ENCODE measurements around the gene ITGA3. TPM values are rescaled to one million over a fixed set of nuclear protein-coding genes. Genes with fewer than 3 reads are reported as not detected.

ITGA3 gene
- total RNA-seq, 5 donors from 2014 or later (not counting 1 experiment from before 2014, with no cell fraction given) = 8.5 to 20.0 (median 14.8) TPM

DNA sequence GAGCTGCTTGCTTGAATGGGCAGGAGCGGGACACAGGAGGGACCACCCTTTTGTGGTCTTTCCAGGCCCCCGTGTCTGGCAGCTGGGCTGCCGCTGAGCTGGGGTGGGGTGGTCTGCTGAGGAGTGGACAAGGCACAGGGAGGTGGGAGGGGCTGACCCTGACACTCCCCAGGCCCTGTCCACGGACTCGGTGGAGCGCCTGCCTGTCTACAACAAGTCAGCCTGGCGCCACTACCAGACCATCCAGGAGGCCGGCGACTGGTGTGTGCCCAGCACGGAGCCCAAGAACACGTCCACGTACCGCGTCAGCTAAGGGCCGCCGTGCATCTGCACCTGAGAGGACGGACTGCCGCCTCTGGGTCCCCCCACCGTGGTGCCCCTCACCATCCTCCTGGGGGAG is 53.9 kb downstream of the ITGA3 start:
- Histone ChIP-seq H3K36me3 (ENCODE audit: control insufficient read depth in 2 of 2, extremely low read depth in 1 of 2, insufficient read depth in 1 of 2, low read length in 1 of 2) (peaks cover 10 to 39% of the 10 kb centered on the region in 2 donors), H3K4me3 (ENCODE audit: control insufficient read depth in 1 of 2, extremely low read depth in 1 of 2, low read length in 1 of 2) (no peak overlapping the region), H3K9me3 (no peaks in the 10 kb centered on the region), H3K27me3 (replicated peaks in 1 of 2; ENCODE audit: control insufficient read depth in 2 of 2, extremely low read depth in 1 of 2, insufficient read depth in 2 of 2, low read length in 1 of 2) (peaks cover 0 to 12% of the 10 kb centered on the region in 2 experiments), H3K27ac (ENCODE audit: low read length) (no peak overlapping the region), H3K4me1 (ENCODE audit: control insufficient read depth in 1 of 2, extremely low read depth in 1 of 2, insufficient read depth in 2 of 2, low read length in 2 of 2) (peaks cover 0 to 2% of the 10 kb centered on the region in 2 experiments)
- H3K27me3 Mint-ChIP-seq = peaks cover 0 to 3% of the 10 kb centered on the region in 2 donors
- CTCF ChIA-PET = no interaction called here
- no peak overlapping the region for H3K27ac Mint-ChIP-seq
- no peak overlapping the region for H3K4me3 Mint-ChIP-seq
- 93% methylated on average over 18 of the region's 19 CpGs for WGBS (ENCODE audit: insufficient coverage)
- H3K4me1 Mint-ChIP-seq = peaks cover 0 to 2% (median under 1%) of the 10 kb centered on the region in 3 donors
- H3K36me3 Mint-ChIP-seq = peaks cover 14% of the 10 kb centered on the region
- ATAC-seq (replicated peaks in 1 of 4) = no peak
- no peaks in the 10 kb centered on the region for H3K9me3 Mint-ChIP-seq
- POLR2A ChIA-PET = no interaction called here
- DNase-seq = no peak

- no peak overlapping the region for H3K4me3 ChIP-seq (ENCODE audit: control insufficient read depth in 1 of 2, extremely low read depth in 1 of 2, low read length in 1 of 2)
- Mint-ChIP-seq H3K27me3 (peaks cover 5 to 11% of the 10 kb centered on the region in 2 donors), H3K27ac (no peak overlapping the region), H3K4me3 (no peak overlapping the region), H3K36me3 (peaks cover 14% of the 10 kb centered on the region), H3K4me1 (peaks cover 4 to 8% (median 7%) of the 10 kb centered on the region in 3 donors), H3K9me3 (no peaks in the 10 kb centered on the region)
- peaks cover 0 to 20% of the 10 kb centered on the region in 2 experiments for H3K27me3 ChIP-seq (replicated peaks in 1 of 2; ENCODE audit: control insufficient read depth in 2 of 2, extremely low read depth in 1 of 2, insufficient read depth in 2 of 2, low read length in 1 of 2)
- H3K9me3 ChIP-seq = no peaks in the 10 kb centered on the region
- ChIA-PET POLR2A (no interaction called here), CTCF (no interaction called here)
- no peaks in the 10 kb centered on the region for H3K4me1 ChIP-seq (ENCODE audit: control insufficient read depth in 1 of 2, extremely low read depth in 1 of 2, insufficient read depth in 2 of 2, low read length in 2 of 2)
- no peak for DNase-seq
- no peak for ATAC-seq (replicated peaks in 1 of 4)
- no peak overlapping the region for H3K27ac ChIP-seq (ENCODE audit: low read length)
- 96% methylated on average over 16 of the region's 19 CpGs for WGBS (ENCODE audit: insufficient coverage)
- H3K36me3 ChIP-seq (ENCODE audit: control insufficient read depth in 2 of 2, extremely low read depth in 1 of 2, insufficient read depth in 1 of 2, low read length in 1 of 2) = peaks cover 8 to 33% of the 10 kb centered on the region in 2 donors
These were observed 54.9 kb downstream of the ITGA3 start for GRCh38 chr17:50110591-50111349.

- no peak overlapping the region for H3K4me3 ChIP-seq (ENCODE audit: control insufficient read depth in 1 of 2, extremely low read depth in 1 of 2, low read length in 1 of 2)
- peaks cover 0 to 5% of the 10 kb centered on the region in 2 experiments for H3K4me1 ChIP-seq (ENCODE audit: control insufficient read depth in 1 of 2, extremely low read depth in 1 of 2, insufficient read depth in 2 of 2, low read length in 2 of 2)
- Mint-ChIP-seq H3K27me3 (peaks cover 10 to 23% of the 10 kb centered on the region in 2 donors), H3K36me3 (peaks cover 10% of the 10 kb centered on the region), H3K27ac (no peak overlapping the region), H3K4me3 (no peak overlapping the region), H3K9me3 (no peaks in the 10 kb centered on the region), H3K4me1 (peaks cover 7 to 11% (median 8%) of the 10 kb centered on the region in 3 donors)
- DNase-seq = no peak
- no peak for ATAC-seq (replicated peaks in 1 of 4)
- 80% methylated on average over 8 of the region's 14 CpGs for WGBS (ENCODE audit: insufficient coverage)
- no peaks in the 10 kb centered on the region for H3K9me3 ChIP-seq
- H3K27ac ChIP-seq (ENCODE audit: low read length) = no peak overlapping the region
- H3K36me3 ChIP-seq (ENCODE audit: control insufficient read depth in 2 of 2, extremely low read depth in 1 of 2, insufficient read depth in 1 of 2, low read length in 1 of 2) = peaks cover 8 to 26% of the 10 kb centered on the region in 2 donors
- ChIA-PET POLR2A (no interaction called here), CTCF (interaction anchor here in 1 of 2 donors (0.5 kb wide), 1 partner anchor 1980 kb away, joined by 3 read pairs; no protein-coding TSS in a partner anchor)
- peaks cover 0 to 32% of the 10 kb centered on the region in 2 experiments for H3K27me3 ChIP-seq (replicated peaks in 1 of 2; ENCODE audit: control insufficient read depth in 2 of 2, extremely low read depth in 1 of 2, insufficient read depth in 2 of 2, low read length in 1 of 2)
These were observed 56.1 kb downstream of the ITGA3 start for GRCh38 chr17:50111673-50112655.

DNA sequence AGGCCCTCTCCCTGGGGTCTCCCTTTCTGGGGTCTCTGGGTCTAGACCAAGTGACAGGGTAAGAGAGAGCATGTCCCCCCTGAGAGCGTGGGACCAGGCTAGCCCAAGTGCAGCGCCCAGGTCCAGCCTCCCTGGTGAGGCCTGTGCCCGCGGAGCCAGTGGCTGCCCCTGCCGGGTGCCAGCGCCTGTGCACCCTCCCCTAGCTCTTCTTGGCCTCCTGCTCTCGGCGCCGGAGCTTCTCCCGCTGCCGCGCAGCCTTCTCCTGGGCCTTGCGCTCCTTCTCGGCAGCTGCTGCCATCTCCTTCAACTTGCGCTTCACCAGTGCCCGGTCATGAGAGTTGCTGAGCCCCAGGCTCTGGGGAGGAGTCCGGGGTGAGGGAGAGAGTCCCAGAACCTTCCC is 56.8 kb downstream of the ITGA3 start:
- Mint-ChIP-seq H3K27me3 (peaks cover 14 to 26% of the 10 kb centered on the region in 2 donors), H3K9me3 (no peaks in the 10 kb centered on the region), H3K4me3 (no peak overlapping the region), H3K27ac (no peak overlapping the region), H3K36me3 (peaks cover 6% of the 10 kb centered on the region), H3K4me1 (peaks cover 8 to 14% (median 10%) of the 10 kb centered on the region in 3 donors)
- Histone ChIP-seq H3K4me3 (ENCODE audit: control insufficient read depth in 1 of 2, extremely low read depth in 1 of 2, low read length in 1 of 2) (no peak overlapping the region), H3K4me1 (ENCODE audit: control insufficient read depth in 1 of 2, extremely low read depth in 1 of 2, insufficient read depth in 2 of 2, low read length in 2 of 2) (peaks cover 0 to 11% of the 10 kb centered on the region in 2 experiments), H3K36me3 (ENCODE audit: control insufficient read depth in 2 of 2, extremely low read depth in 1 of 2, insufficient read depth in 1 of 2, low read length in 1 of 2) (peaks cover 8 to 21% of the 10 kb centered on the region in 2 donors), H3K9me3 (no peaks in the 10 kb centered on the region), H3K27ac (ENCODE audit: low read length) (no peak overlapping the region), H3K27me3 (replicated peaks in 1 of 2; ENCODE audit: control insufficient read depth in 2 of 2, extremely low read depth in 1 of 2, insufficient read depth in 2 of 2, low read length in 1 of 2) (peaks cover 0 to 38% of the 10 kb centered on the region in 2 experiments)
- CTCF ChIA-PET = no interaction called here
- 89% methylated on average over 16 of the region's 17 CpGs for WGBS (ENCODE audit: insufficient coverage)
- ATAC-seq (replicated peaks in 1 of 4) (no peak), DNase-seq (no peak)
- POLR2A ChIA-PET = no interaction called here

- POLR2A ChIA-PET = no interaction called here
- no peak overlapping the region for H3K4me3 Mint-ChIP-seq
These were observed 57.9 kb downstream of the ITGA3 start for GRCh38 chr17:50113624-50114320.

More at GRCh38 chr17:50113624-50114320, 57.9 kb downstream of the ITGA3 start:
- WGBS (ENCODE audit: insufficient coverage) = 92% methylated on average over 4 of the region's 7 CpGs
- H3K9me3 ChIP-seq = no peaks in the 10 kb centered on the region
- peaks cover 0 to 48% of the 10 kb centered on the region in 2 experiments for H3K27me3 ChIP-seq (replicated peaks in 1 of 2; ENCODE audit: control insufficient read depth in 2 of 2, extremely low read depth in 1 of 2, insufficient read depth in 2 of 2, low read length in 1 of 2)
- no peak overlapping the region for H3K4me3 ChIP-seq (ENCODE audit: control insufficient read depth in 1 of 2, extremely low read depth in 1 of 2, low read length in 1 of 2)
- Mint-ChIP-seq H3K9me3 (no peaks in the 10 kb centered on the region), H3K27me3 (peaks cover 14 to 33% of the 10 kb centered on the region in 2 donors), H3K36me3 (peaks cover 2% of the 10 kb centered on the region), H3K4me1 (peaks cover 8 to 14% (median 10%) of the 10 kb centered on the region in 3 donors), H3K27ac (no peak overlapping the region)
- no peak overlapping the region for H3K27ac ChIP-seq (ENCODE audit: low read length)
- CTCF ChIA-PET = interaction anchor here (0.5 to 3.8 kb wide), 3 partner anchors 48 to 388 kb away, joined by 3 to 11 read pairs (median 3); no protein-coding TSS in a partner anchor
- DNase-seq (no peak), ATAC-seq (replicated peaks in 1 of 4) (no peak)
- H3K4me1 ChIP-seq (ENCODE audit: control insufficient read depth in 1 of 2, extremely low read depth in 1 of 2, insufficient read depth in 2 of 2, low read length in 2 of 2) = peaks cover 0 to 12% of the 10 kb centered on the region in 2 experiments
- peaks cover 4 to 11% of the 10 kb centered on the region in 2 donors for H3K36me3 ChIP-seq (ENCODE audit: control insufficient read depth in 2 of 2, extremely low read depth in 1 of 2, insufficient read depth in 1 of 2, low read length in 1 of 2)

Data from T-cell (primary cell).